ACC112 (cell line): ENCODE results near the gene KCNC1.

Source experiments
- H2AFZ ChIP-seq: fragments of 200-600 bp; sonication (generic); one replicate; pipeline ENCODE4 v1.6.0; 2017; ENCODE audit warnings: antibody characterized with exemption, low read length; ENCODE audit not compliant: unreplicated experiment
- H3K27ac ChIP-seq: fragments of 200-600 bp; sonication (generic); 2 replicates; pipeline ENCODE4 v1.5.1; 2014; ENCODE audit warnings: low read depth, mild to moderate bottlenecking, antibody characterized with exemption, low read length, moderate library complexity
- H3K27me3 ChIP-seq: fragments of 200-600 bp; sonication (generic); 2 replicates; pipeline ENCODE4 v1.6.1; 2014; ENCODE audit warnings: mild to moderate bottlenecking, antibody characterized with exemption, low read length, moderate library complexity, mixed read lengths; ENCODE audit not compliant: insufficient read depth
- H3K36me3 ChIP-seq: fragments of 200-600 bp; sonication (generic); 2 replicates; pipeline ENCODE4 v1.6.1; 2016; ENCODE audit warnings: mild to moderate bottlenecking, antibody characterized with exemption, low read length, moderate library complexity, mixed read lengths; ENCODE audit not compliant: insufficient read depth
- H3K4me1 ChIP-seq: fragments of 200-600 bp; sonication (generic); one replicate; pipeline ENCODE4 v1.6.1; 2016; ENCODE audit warnings: low read length, mixed read lengths; ENCODE audit not compliant: insufficient read depth, unreplicated experiment, control insufficient read depth
- H3K4me3 ChIP-seq: fragments of 200-600 bp; sonication (generic); 2 replicates; pipeline ENCODE4 v1.5.1; 2014; ENCODE audit warnings: mild to moderate bottlenecking, low read depth, low read length
- H3K79me2 ChIP-seq: fragments of 200-600 bp; sonication (generic); one replicate; pipeline ENCODE4 v1.6.0; 2016; ENCODE audit warnings: low read length; ENCODE audit not compliant: control insufficient read depth, unreplicated experiment, insufficient read depth

The KCNC1 gene

GRCh38 chr11:17769218-17769617 lies 34.6 kb downstream of the KCNC1 start:
- Histone ChIP-seq H3K79me2 (no peaks in the 10 kb centered on the region), H2AFZ (no peak overlapping the region), H3K27ac (no peak overlapping the region), H3K27me3 (no peaks in the 10 kb centered on the region), H3K36me3 (no peaks in the 10 kb centered on the region), H3K4me3 (no peak overlapping the region), H3K4me1 (no peaks in the 10 kb centered on the region)

DNA sequence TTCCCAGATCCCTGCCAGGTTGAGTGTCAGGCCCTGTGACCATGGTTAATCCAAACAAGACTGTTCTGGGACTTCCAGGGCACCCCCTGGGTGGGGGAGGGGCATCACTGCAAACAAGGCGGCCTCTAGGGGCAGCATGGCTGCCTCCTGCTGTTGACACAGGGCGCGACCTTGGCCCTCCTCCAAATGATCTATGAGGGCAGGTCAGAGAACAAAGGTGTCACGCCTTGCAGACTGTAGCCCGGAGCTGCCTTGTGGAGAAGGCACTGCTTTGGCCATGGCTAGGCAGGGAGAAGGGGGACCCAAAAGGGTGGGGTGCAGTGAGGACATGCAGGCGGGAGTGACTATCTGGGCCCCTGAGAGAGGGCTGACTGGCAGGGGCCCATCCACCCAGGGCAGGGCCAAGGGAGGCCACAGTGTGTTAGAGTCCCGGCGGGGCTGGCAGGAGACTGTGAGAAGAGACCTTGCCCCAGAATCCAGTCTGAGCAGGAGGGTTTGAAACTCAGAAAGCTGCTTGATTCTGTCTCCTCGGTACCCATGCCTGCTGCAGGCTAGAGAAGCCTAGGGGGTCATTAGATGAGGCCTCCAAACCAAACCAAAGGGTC lies 35.6 kb downstream of the KCNC1 start:
- Histone ChIP-seq H3K4me3 (no peak overlapping the region), H3K27ac (no peak overlapping the region), H3K4me1 (no peaks in the 10 kb centered on the region), H3K79me2 (no peaks in the 10 kb centered on the region), H3K36me3 (no peaks in the 10 kb centered on the region), H3K27me3 (no peaks in the 10 kb centered on the region), H2AFZ (no peak overlapping the region)

DNA sequence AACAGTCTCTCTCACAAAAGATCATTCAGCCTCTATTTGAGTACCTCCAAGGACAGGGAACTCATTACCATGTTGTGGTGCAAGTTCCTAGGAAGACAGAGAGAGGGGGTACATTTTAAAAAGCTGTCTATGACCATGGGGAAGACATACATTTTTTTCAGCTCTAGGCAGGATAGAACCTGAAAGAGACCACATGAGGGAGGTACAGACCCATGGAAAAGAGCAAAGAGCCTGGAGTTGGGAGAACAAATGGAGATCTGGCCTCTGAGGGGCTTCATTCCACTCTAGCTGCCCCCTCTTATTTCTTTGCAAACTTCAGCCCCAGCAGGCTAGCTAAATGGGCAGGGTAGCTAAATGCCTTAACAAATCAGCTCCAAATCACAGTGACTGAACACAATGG lies 36.3 kb downstream of the KCNC1 start:
- Histone ChIP-seq H3K27ac (no peak overlapping the region), H2AFZ (no peak overlapping the region), H3K4me1 (no peaks in the 10 kb centered on the region), H3K27me3 (no peaks in the 10 kb centered on the region), H3K4me3 (no peak overlapping the region), H3K79me2 (no peaks in the 10 kb centered on the region), H3K36me3 (no peaks in the 10 kb centered on the region)

- Histone ChIP-seq H3K27ac (no peak overlapping the region), H3K4me1 (no peaks in the 10 kb centered on the region), H3K36me3 (no peaks in the 10 kb centered on the region), H3K27me3 (no peaks in the 10 kb centered on the region), H3K4me3 (no peak overlapping the region), H2AFZ (no peak overlapping the region), H3K79me2 (no peaks in the 10 kb centered on the region)
Measured at GRCh38 chr11:17771415-17771814, 36.8 kb downstream of the KCNC1 start.

DNA sequence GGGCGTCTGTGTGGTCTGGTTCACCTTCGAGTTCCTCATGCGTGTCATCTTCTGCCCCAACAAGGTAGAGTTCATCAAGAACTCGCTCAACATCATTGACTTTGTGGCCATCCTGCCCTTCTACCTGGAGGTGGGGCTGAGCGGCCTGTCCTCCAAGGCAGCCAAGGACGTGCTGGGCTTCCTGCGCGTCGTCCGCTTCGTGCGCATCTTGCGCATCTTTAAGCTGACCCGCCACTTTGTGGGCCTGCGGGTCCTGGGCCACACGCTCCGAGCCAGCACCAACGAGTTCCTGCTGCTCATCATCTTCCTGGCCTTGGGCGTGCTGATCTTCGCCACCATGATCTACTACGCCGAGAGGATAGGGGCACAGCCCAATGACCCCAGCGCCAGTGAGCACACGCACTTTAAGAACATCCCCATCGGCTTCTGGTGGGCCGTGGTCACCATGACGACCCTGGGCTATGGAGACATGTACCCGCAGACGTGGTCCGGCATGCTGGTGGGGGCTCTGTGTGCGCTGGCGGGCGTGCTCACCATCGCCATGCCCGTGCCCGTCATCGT lies 37.3 kb downstream of the KCNC1 start:
- H3K27ac ChIP-seq = no peak overlapping the region
- no peak overlapping the region for H3K4me3 ChIP-seq
- H2AFZ ChIP-seq = no peak overlapping the region
- no peaks in the 10 kb centered on the region for H3K79me2 ChIP-seq
- no peaks in the 10 kb centered on the region for H3K36me3 ChIP-seq
- no peaks in the 10 kb centered on the region for H3K27me3 ChIP-seq
- H3K4me1 ChIP-seq = no peaks in the 10 kb centered on the region

GRCh38 chr11:17772704-17773600 lies 38.4 kb downstream of the KCNC1 start:
- Histone ChIP-seq H3K27ac (no peak overlapping the region), H3K4me1 (no peaks in the 10 kb centered on the region), H3K4me3 (no peak overlapping the region), H2AFZ (no peak overlapping the region), H3K79me2 (no peaks in the 10 kb centered on the region), H3K27me3 (no peaks in the 10 kb centered on the region), H3K36me3 (no peaks in the 10 kb centered on the region)

- Histone ChIP-seq H3K27me3 (no peaks in the 10 kb centered on the region), H3K4me1 (no peaks in the 10 kb centered on the region), H3K27ac (no peak overlapping the region), H3K4me3 (no peak overlapping the region), H2AFZ (no peak overlapping the region), H3K36me3 (no peaks in the 10 kb centered on the region), H3K79me2 (no peaks in the 10 kb centered on the region)
Measured at GRCh38 chr11:17773674-17774073, 39.1 kb downstream of the KCNC1 start.

DNA sequence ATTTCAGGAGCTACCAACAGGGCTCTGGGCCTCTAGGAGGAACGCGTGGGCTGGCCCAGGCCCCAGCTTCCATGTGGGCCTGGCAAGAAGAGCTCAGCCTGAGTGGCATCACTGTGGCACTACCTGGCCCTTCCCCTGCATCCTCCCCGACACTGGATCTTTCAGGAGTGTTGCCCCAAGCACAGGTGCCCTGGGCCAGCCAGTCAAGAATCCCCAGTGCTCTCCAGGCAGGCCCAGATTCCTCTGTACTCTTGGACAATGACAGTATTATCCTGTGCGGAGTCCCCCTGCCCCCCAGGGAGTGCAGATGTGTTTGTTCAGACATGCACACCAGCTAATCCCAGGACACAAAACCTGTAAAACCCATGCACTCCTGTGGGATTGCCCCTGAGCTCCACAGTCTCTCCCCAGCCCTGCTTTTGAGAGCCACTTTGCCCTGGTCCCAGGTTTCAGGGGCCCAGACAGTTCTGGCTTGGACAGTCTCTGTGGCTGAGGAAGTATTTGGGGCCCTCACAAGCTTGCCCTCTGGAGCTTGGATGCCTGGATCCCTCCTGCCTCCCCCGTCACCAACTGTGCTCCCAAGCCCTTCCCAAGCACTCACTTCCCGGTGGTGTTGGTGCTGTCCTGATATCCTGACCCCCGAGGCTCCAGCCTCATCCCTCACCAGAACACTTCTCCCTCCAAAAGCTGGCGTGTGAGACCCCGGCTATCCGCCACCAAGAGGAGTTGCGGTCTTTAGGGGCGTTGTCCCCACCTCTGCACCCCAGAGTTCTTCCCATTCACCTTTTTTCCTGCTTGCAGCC lies 39.9 kb downstream of the KCNC1 start:
- H3K4me1 ChIP-seq = no peaks in the 10 kb centered on the region
- no peaks in the 10 kb centered on the region for H3K27me3 ChIP-seq
- H3K36me3 ChIP-seq = no peaks in the 10 kb centered on the region
- no peak overlapping the region for H3K4me3 ChIP-seq
- no peak overlapping the region for H2AFZ ChIP-seq
- H3K27ac ChIP-seq = no peak overlapping the region
- H3K79me2 ChIP-seq = no peaks in the 10 kb centered on the region

- Histone ChIP-seq H3K79me2 (no peaks in the 10 kb centered on the region), H3K27ac (no peak overlapping the region), H3K36me3 (no peaks in the 10 kb centered on the region), H3K27me3 (no peaks in the 10 kb centered on the region), H3K4me1 (no peaks in the 10 kb centered on the region), H3K4me3 (no peak overlapping the region), H2AFZ (no peak overlapping the region)
Measured at GRCh38 chr11:17775035-17775348, 40.4 kb downstream of the KCNC1 start.

GRCh38 chr11:17775507-17776211 lies 41.1 kb downstream of the KCNC1 start:
- Histone ChIP-seq H3K36me3 (no peaks in the 10 kb centered on the region), H3K4me3 (no peak overlapping the region), H3K27me3 (no peaks in the 10 kb centered on the region), H3K27ac (no peak overlapping the region), H3K79me2 (no peaks in the 10 kb centered on the region), H3K4me1 (no peaks in the 10 kb centered on the region), H2AFZ (no peak overlapping the region)
